GM19025 (cell line): ENCODE results near the gene EIF4G3.
"Not testable (repeated sequence)": the region's sequence is repeated elsewhere in the genome, so short reads cannot be mapped to it uniquely, and the experiment has no call there.

Source experiments
- ATAC-seq: cut with Tn5 transposase; IDR thresholded peaks from one replicate; pipeline ENCODE4 v1.9.1; 2021; ENCODE audit warnings: mild to moderate bottlenecking, low read depth, moderate library complexity; ENCODE audit not compliant: unreplicated experiment

EIF4G3 gene, protein sequence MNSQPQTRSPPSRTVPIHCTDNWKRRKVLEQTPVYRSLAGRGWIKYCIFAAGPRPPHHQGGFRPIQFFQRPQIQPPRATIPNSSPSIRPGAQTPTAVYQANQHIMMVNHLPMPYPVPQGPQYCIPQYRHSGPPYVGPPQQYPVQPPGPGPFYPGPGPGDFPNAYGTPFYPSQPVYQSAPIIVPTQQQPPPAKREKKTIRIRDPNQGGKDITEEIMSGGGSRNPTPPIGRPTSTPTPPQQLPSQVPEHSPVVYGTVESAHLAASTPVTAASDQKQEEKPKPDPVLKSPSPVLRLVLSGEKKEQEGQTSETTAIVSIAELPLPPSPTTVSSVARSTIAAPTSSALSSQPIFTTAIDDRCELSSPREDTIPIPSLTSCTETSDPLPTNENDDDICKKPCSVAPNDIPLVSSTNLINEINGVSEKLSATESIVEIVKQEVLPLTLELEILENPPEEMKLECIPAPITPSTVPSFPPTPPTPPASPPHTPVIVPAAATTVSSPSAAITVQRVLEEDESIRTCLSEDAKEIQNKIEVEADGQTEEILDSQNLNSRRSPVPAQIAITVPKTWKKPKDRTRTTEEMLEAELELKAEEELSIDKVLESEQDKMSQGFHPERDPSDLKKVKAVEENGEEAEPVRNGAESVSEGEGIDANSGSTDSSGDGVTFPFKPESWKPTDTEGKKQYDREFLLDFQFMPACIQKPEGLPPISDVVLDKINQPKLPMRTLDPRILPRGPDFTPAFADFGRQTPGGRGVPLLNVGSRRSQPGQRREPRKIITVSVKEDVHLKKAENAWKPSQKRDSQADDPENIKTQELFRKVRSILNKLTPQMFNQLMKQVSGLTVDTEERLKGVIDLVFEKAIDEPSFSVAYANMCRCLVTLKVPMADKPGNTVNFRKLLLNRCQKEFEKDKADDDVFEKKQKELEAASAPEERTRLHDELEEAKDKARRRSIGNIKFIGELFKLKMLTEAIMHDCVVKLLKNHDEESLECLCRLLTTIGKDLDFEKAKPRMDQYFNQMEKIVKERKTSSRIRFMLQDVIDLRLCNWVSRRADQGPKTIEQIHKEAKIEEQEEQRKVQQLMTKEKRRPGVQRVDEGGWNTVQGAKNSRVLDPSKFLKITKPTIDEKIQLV (N-terminal part only)

GRCh38 chr1:21176586-21177555 lies at the start of gene EIF4G3:
Gene EIF4G3, minus strand, starts transcription at chr1:21176897. Its CDS starts 174,155 bp downstream, at chr1:21002742.
- peak; percentile 81 for ATAC-seq

DNA sequence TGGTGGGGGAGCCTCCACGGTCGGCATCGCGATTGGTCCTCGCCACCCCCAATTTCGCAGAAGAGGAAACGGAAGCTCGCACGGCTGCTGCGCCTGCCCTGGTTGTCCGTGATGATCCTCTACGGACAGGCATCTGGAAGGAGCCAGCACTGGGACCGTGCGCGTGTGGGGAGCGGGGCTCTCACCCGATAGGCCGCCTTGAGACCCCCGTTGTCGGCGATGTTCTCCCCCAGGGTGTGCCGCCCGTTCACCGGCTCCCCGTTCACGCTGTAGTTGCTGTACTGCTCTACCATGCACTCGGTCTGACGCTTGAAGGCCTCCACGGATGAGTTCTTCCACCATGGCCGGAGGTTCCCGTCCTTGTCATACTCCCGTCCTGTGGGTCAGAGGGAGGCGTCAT lies 48.4 kb upstream of the EIF4G3 start:
- no peak for ATAC-seq

DNA sequence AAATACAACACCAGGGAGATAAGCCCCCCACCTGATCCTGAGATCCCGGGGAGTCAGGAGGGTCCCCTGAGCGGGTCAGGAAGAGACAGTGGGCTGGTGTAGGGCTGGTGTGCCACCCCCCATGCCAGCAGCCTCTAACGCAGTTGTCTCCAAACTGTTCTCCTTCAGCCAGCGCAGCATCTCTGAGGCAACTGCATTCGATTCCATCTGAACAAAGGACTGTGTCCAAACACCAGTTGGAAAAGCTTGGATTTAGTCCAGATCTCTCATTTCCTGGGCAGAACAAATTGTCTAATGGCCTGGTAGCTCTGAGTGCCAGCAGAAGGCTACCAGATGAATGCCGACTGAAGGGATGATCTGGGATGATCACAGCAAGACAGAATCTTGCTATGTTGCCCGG lies 44.1 kb upstream of the EIF4G3 start:
- no peak for ATAC-seq

- ATAC-seq = no peak
Measured at GRCh38 chr1:21219674-21220073, 43.0 kb upstream of the EIF4G3 start.

DNA sequence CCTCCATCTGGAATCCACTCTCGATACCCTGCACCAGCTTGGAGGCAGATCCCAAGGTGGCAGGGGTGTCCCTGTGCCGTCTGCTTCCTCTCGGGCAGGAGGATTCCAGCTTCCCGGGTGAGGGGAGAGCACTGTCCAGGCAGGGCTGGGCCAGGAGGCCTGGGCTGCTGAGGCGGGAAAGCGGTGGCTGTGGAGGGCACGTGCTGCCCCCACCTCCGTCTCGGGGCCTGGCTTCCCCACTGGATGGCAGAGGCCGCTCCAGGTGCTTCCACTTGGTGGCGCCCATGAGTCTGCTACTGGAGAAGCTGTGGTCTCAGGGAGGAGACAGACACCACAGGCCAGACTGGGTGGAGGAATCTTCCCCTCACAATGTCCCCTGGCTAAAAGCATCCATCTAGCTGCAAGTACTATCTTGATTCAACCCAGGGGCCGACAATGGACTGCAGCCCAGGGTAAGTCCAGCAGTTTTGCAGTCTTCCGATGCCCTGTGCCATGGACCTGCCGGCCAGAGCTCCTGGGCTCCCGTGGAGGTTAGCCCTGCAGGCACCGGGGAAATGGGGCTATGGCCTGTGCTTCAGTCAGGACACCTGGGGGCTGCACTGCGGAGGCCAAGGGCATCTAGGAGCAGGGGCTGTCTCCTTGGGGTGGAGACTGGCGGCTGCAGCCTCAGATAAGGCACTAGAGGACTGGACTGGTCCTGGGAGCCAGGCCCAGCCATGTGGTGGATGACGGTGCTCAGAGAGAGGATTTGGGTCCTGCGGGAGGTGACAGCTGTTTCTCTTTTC lies 41.3 kb upstream of the EIF4G3 start:
- ATAC-seq = no peak

DNA sequence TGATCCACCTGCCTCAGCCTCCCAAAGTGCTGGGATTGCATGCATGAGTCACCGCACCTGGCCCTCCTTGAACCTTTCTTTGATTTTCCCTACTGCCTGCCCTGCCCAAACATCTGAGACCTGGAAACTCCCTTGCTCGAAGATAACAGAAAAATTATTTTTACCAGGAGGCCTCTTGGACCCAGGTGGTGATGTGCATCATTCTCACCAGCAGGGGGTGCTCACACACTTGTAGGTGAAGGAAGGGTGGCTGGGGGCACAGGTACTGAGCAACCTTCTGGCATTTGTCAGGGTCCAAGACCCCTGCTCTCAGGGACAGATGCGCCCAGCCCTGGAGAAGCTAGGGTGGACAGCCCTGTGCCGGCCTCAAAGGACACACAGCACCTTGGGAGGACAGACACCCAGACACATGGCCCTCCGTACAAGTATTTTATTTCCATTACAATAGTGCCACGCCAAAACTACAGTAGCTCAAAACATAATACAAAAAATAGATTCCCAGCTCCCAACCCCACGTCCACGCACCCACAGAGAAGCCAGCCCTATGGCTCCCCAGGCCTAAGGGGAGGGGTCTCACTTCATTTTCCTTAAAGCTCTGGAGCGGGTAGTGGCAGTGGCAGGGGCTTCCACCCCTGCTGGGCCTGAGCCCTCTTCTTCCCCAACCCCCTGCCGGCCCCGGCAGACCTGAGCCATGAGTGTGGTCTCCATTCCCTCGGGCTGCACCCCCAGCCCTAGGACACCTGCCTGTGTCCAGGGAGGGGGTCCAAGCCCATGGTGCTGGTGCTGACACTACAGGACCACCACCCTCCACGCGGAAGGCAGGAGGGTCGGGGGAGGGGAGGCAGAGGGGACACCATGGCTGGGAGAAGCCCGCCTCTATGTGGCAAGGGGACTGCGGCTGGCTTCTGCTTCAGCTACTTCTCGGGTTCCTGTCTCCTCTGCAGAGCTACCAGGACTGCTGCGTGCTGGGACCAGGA lies 40.4 kb upstream of the EIF4G3 start:
- ATAC-seq = no peak

GRCh38 chr1:21212126-21212525 lies 35.4 kb upstream of the EIF4G3 start:
- no peak for ATAC-seq

DNA sequence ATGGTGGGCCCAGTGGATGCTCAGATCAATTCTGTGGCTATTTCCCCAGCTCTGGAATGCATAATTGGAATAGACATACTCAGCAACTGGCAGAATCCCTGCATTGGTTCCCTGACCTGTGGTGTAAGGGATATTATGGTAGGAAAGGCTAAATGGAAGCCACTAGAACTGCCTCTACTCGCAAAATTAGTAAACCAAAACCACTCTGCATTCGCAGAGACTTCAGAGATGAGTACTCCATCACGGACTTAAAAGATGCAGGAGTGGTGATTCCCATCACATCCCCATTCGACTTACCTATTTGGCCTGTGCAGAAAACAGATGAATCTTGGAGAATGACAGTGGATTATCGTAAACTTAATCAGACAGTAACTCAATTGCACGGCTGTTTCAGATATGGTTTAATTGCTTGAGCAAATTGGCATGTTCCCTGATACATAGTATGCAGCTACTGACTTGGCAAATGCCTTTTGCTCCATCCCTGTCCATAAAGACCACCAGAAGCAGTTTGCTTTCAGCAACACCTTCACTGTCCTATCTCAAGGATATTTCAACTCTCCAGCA lies 31.5 kb upstream of the EIF4G3 start:
- ATAC-seq = not testable (repeated sequence)

DNA sequence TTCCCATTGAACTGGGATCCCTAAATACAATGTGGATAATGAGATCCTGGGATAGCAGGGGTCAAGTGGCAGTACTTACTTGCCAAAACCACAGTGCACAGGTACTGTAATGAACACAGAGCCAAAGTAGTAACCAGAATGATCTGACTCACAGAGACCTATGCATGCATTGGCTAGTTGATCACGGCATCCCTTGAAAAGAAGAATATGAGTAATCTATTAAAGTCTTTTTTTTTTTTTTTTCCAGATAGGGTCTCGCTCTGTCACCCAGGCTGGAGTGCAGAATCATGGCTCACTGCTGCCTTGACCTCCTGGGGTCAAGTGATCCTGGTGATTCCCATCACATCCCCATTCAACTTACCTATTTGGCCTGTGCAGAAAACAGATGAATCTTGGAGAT lies 29.4 kb upstream of the EIF4G3 start:
- no peak for ATAC-seq

- ATAC-seq = no peak
Measured at GRCh38 chr1:21205416-21205815, 28.7 kb upstream of the EIF4G3 start.

DNA sequence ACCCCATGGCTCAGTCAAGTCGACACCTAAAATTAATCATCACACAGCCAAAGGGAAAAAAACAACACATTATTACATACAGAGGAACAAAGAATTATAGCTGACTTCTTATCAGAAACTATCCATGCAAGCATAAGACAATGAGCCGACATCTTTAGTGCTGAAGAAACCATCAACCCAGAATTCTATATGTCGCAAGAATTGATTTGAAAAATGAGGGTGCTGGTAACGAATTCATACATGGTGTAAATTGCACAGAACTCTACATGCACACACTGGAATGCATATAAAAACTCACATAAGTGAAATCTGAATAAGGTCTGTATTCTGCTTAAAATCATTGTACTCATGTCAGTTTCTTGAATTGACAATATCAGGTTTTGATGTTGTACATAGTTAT lies 25.0 kb upstream of the EIF4G3 start:
- no peak for ATAC-seq

DNA sequence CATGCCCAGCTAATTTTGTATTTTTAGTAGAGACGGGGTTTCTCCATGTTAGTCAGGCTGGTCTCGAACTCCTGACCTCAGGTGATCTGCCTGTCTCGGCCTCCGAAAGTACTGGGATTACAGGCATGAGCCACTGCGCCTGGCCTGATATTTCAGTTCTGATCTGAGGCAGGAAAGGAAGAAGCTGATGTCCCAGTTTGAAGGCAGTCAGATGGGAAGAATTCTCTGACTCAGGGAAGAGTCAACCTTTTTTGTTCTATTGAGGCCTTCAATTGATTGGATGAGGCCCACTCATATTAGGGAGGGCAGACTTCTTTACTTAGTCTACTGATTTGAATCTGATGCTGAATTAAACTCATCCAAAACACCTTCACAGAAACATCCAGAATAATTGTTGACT lies 24.5 kb upstream of the EIF4G3 start:
- not testable (repeated sequence) for ATAC-seq

- ATAC-seq = no peak
Measured at GRCh38 chr1:21200767-21201166, 24.1 kb upstream of the EIF4G3 start.

DNA sequence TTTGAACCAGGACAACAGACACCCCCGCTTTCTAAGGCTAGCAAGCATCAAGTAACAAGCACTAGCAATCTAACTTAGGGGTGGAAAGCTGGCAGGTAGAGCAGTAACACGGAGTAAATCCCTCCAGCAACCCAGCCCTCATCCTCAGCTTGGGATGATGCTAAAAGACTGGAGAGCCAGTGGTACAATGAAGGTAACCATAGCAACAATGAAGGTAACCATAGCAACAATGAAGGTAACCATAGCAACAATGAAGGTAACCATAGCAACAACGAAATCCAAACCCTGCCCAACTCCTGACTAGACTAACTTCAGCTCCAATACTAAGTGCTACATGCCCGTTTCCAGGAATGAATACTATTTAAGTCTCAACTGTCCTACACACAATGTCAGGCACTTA lies 22.2 kb upstream of the EIF4G3 start:
- no peak for ATAC-seq

GRCh38 chr1:21192871-21193270 lies 16.2 kb upstream of the EIF4G3 start:
- ATAC-seq = no peak

GRCh38 chr1:21192284-21192683 lies 15.6 kb upstream of the EIF4G3 start:
- no peak for ATAC-seq

DNA sequence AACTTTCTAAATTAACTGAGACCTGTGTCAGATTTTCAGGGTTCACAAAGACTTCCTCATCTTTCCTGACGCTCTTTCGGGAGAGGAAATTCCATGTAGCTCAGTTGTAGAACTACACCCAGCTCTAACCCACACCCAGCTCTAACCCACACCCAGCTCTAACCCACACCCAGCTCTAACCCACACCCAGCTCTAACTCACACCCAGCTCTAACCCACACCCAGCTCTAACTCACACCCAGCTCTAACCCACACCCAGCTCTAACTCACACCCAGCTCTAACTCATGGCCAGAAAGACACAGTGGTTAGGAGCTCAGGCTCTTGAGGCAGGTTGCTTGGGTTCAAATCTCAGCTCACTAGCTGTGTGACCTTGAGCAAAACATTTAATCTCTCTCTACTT lies 14.1 kb upstream of the EIF4G3 start:
- not testable (repeated sequence) for ATAC-seq
